Stimulated activated CD4-positive, alpha-beta T cell treated with anti-CD3 and anti-CD28 coated beads, Interleukin-2, amount 100 ng/mL, for 4 hours (primary cell): ENCODE results near the gene DPPA3.
"Not testable (repeated sequence)": the region's sequence is repeated elsewhere in the genome, so short reads cannot be mapped to it uniquely, and the experiment has no call there.

ENCODE experiments used
- DNase-seq: peaks from one replicate; pipeline ENCODE4 v3.0.0-alpha.2; 2020; ENCODE audit warnings: low read depth

Gene DPPA3

DNA sequence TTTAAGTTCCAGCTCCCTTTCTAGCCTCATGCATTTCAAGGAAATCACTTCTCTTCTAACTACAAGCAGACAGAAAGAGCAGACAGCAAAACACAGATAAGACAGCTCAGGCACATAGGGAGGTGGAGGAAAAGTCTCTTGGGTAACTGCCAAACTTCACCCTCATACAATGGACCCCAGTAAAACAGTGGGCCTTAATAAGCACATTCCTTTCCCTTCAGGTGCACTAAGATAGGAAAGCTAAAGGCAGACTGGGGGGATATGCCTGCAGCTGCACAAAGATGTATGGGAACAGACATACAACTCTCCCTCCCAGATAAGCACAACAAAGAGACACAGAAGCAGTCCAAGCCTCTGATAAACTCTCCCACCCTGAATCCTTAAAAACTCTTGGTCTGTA is 19.8 kb downstream of the DPPA3 start:
- DNase-seq: not testable (repeated sequence)

DNA sequence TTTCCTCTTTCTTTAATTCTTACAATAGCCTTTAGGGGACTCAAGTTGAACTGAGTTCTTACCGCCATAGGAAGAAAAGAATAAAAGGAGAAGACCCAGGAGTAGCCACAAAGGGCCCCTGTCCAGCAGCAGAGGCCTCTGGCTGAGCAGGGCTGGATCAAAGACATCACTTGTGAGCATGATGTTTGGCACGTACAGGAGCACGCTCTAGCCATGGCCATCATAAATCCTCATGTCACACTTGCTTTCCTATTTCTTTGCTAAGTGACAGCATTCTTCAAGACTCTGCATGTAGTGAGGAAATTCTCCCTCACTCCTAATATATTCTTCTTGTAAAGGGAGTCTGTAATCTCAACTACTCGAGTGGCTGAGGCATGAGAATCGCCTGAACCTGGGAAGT is 20.3 kb downstream of the DPPA3 start:
- DNase-seq: no peak

DNA sequence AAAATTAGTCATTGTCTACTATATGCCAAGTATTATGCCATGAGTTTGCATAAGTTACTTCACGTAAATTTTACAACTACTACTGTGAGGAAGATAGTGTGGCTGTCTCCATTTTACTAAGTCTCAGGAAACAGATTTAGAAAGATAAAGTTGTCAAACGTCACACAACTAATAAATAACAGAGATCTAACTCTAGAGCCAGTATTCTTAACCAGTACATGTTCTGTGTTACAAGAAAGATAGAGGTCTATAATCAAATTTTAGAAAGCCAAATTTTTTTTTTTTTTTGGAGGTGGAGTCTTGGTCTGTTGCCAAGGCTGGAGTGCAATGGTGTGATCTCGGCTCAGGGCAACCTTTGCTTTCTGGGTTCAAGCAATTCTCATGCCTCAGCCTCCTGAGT is 21.8 kb downstream of the DPPA3 start:
- DNase-seq: no peak

DNA sequence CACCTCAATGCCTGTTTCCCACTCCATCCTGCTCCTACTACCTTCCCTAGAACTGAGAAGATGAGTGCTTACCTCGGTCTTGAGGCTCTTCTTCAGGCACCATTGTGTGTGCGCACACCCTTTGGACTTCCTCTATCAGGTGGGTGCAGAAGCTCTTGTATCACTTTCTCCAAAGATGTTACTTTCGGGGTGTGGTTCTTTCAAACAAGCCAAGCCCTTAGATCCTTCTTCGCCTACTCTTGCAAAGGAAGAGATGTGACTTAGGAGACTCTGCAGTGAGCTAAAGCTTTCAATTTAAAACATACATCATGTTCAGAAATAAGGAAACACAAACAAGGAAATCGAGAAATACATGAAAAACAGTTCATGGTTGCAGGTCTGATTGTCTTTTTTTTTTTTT is 36.0 kb downstream of the DPPA3 start, which contains the start of gene CLEC4C:
Gene CLEC4C, minus strand, starts transcription at position 130 of the 400 bp plus-strand sequence. Its CDS starts 27 bp downstream, at position 103.
- DNase-seq: no peak

DNA sequence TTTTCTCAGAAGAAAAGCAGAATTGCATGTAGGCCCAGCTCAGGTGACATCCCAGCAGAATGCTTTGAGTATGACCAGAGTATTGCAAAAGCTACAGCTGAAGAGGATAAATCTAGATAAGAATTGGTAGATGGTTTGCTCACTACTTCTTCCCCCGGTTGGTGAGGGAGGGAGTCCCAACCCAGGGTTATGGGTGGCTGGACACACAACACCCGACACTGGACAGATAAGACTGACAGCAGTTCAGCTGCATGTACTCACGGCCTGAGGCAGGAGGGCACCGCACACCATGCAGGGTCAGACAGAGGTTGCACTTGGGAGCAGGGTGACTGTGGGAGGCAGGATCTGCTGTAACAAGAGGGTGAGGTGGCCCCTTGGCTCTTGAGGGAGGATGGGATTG is 37.6 kb downstream of the DPPA3 start:
- no peak for DNase-seq

DNA sequence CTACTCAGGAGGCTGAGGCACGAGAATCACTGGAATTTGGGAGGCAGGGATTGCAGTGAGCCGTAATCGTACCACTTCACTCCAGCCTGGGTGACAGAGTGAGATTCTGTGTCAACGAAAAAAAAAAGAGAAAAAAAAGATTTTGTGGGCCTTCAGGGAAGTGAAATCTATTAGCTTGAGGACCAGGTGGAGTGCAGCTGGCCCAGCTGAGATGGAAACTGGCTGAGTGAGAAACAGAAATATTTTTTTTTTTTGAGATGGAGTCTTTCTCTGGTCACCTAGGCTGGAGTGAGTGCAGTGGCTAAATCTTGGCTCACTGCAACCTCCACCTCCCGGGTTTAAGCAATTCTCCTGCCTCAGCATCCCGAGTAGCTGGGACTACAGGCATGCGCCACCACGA is 38.2 kb downstream of the DPPA3 start:
- DNase-seq: no peak

DNA sequence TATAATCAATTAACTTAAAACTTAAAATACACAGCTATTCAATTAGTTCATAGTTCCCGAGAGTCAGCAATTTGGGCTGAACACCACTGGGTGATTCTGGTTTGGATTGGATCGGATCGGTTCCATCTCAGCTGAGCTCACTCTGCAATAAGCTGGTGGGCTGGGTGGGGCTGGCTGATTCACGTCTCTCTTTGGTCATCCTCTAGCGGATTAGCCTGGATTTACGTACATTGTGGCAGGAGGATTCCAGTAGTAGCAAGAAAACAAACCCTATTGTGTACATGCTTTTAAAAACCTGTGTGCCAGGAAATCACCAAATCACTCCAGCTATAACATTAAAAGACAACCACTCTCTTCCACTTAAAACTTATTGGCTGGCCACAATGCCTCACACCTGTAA is 39.1 kb downstream of the DPPA3 start:
- DNase-seq: no peak

DNA sequence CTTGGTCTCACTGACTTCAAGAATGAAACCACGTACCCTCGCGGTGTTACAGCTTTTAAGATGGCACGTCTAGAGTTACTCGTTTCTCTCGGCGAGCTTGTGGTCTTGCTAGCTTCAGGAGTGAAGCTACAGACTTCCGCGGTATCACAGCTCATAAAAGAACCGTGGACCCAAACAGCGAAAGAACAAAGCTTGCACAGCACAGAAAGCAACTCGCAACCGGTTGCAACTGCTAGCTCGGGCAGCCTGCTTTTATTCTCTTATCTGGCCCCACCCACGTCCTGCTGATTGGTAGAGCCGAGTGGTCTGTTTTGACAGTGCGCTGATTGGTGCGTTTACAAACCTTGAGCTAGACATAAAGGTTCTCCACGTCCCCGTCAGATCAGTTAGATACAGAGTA is 40.2 kb downstream of the DPPA3 start:
- no peak for DNase-seq

DNA sequence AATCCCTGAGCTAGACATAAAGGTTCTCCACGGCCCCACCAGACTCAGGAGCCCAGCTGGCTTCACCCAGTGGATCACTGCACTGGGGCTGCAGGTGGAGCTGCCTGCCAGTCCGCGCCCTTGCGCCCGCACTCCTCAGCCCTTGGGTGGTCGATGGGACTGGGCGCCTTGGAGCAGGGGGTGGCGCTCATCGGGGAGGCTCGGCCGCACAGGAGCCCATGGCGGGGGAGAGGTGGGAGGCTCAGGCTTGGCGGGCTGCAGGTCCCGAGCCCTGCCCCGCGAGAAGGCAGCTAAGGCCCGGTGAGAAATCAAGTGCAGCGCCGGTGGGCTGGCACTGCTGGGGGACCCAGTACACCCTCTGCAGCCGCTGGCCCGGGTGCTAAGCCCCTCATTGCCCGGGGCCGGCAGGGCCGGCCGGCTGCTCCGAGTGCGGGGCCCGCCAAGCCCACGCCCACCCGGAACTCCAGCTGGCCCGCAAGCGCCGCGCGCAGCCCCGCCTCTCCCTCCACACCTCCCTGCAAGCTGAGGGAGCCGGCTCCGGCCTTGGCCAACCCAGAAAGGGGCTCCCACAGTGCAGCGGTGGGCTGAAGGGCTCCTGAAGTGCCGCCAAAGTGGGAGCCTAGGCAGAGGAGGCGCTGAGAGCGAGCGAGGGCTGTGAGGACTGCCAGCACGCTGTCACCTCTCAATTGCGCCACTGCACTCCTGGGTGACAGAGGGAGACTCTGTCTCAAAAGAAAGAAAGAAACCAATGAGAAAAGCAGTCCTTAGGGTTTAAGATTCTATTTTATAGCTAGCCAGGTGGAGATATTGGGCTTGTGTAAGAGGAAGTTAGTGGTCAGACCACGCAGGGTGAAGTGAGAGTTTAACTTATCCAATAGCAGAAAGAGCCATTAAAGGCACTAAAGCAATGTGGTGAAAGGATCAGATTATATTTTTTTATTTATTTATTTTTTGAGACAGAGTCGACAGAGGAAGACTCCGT is 41.0 kb downstream of the DPPA3 start:
- not testable (repeated sequence) for DNase-seq

DNA sequence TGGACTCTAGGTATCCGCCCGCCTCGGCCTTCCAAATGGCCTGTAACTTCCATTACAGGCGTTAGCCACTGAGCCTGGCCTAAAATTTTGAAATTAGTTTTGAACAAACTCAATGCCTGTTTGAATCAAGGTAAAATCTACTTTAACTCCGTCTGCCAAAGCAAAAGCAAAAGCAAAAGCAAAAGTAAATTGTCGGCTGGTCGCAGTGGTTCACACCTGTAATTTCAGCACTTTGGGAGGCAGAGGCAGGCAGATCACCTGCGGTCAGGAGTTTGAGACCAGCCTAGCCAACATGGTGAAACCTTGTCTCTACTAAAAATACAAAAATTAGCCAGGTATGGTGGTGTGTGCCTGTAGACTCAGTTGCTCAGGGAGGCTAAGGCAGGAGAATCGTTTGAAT is 44.4 kb downstream of the DPPA3 start:
- not testable (repeated sequence) for DNase-seq

DNA sequence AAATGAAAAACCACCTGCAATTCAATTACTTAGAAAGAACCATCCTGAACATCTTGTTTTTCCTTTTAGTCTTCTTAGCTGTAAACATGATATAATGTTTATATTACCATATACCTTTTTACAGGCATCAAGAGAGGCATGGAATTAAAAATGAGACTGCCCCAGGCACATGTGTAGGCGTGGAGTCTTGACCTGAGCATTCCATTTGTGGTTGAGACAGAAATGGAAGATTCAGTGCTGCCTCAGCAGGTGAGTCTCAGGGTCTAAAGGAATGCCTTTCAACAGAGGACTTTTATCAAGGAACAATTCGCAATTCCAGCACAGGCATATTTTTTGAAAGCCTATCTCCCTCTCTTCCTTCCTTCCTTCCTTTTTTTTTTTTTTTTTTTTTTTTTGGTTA is 45.8 kb downstream of the DPPA3 start:
- no peak for DNase-seq

DNA sequence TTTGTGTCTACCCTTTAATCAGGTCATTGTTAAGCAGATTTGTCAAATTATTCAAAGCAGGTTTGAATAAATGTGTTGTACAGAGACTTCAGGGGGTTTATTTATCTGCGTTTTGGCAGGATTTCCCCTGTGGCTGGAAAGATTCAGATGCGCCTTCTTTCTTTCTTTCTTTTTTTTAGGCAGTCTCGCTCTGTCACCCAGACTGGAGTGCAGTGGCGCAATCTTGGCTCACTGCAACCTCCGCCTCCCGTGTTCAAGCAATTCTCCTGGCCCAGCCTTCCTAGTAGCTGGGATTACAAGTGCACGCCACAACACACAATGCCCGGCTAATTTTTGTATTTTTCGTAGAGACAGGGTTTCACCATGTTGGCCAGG is 47.5 kb downstream of the DPPA3 start:
- DNase-seq: no peak
